H9 (cell line): ENCODE data around the gene SLC10A2. TPM values are rescaled to one million over a fixed set of nuclear protein-coding genes. Genes with fewer than 3 reads are reported as not detected.

Experiments used
- DNase-seq: peaks from one replicate; pipeline ENCODE4 v3.0.0-alpha.2; 2017
- H2AFZ ChIP-seq: one replicate; pipeline ENCODE4 v1.6.1; 2013; ENCODE audit warnings: mild to moderate bottlenecking, low read length, control low read depth, moderate library complexity
- H2AK5ac ChIP-seq: 2 replicates; pipeline ENCODE4 v1.6.1; 2013; ENCODE audit warnings: low read length, control low read depth, mixed read lengths; ENCODE audit not compliant: insufficient read length
- H2BK120ac ChIP-seq: one replicate; pipeline ENCODE4 v1.6.1; 2013; ENCODE audit warnings: low read depth, mild to moderate bottlenecking, low read length, control low read depth, inconsistent platforms; ENCODE audit not compliant: poor library complexity, severe bottlenecking
- H2BK12ac ChIP-seq: 2 replicates; pipeline ENCODE4 v1.6.1; 2013; ENCODE audit warnings: low read length, control low read depth, mixed read lengths, low read depth; ENCODE audit not compliant: insufficient read length
- H2BK15ac ChIP-seq: 2 replicates; pipeline ENCODE4 v1.6.1; 2013; ENCODE audit warnings: low read depth, low read length, control low read depth
- H2BK20ac ChIP-seq: one replicate; pipeline ENCODE4 v1.6.1; 2013; ENCODE audit warnings: low read depth, mild to moderate bottlenecking, low read length, control low read depth, inconsistent platforms; ENCODE audit not compliant: poor library complexity, severe bottlenecking
- H2BK5ac ChIP-seq: 2 replicates; pipeline ENCODE4 v1.6.1; 2013; ENCODE audit warnings: low read length, control low read depth, mixed read lengths; ENCODE audit not compliant: insufficient read length
- H3K14ac ChIP-seq: 2 replicates; pipeline ENCODE4 v1.6.1; 2013; ENCODE audit warnings: low read length, control low read depth; ENCODE audit not compliant: insufficient read depth
- H3K18ac ChIP-seq: 2 replicates; pipeline ENCODE4 v1.6.1; 2013; ENCODE audit warnings: low read depth, mild to moderate bottlenecking, mixed read lengths, low read length, control low read depth; ENCODE audit not compliant: insufficient read length
- H3K23ac ChIP-seq: 2 replicates; pipeline ENCODE4 v1.6.1; 2013; ENCODE audit warnings: low read length, control low read depth, mixed read lengths, low read depth; ENCODE audit not compliant: insufficient read length
- H3K23me2 ChIP-seq: 2 replicates; pipeline ENCODE4 v1.6.1; 2013; ENCODE audit warnings: low read depth, mild to moderate bottlenecking, mixed read lengths, low read length, control low read depth; ENCODE audit not compliant: insufficient read length, poor library complexity, severe bottlenecking
- H3K27ac ChIP-seq: 2 replicates; pipeline ENCODE4 v1.5.1; 2013; ENCODE audit warnings: low read length, control low read depth, mixed read lengths, low read depth; ENCODE audit not compliant: insufficient read length
- H3K27me3 ChIP-seq: 2 replicates; pipeline ENCODE4 v1.6.1; 2013; ENCODE audit warnings: low read length, control low read depth, inconsistent platforms; ENCODE audit not compliant: insufficient read depth
- H3K4ac ChIP-seq: 2 replicates; pipeline ENCODE4 v1.6.1; 2013; ENCODE audit warnings: low read depth, mild to moderate bottlenecking, control low read depth, inconsistent platforms, low read length, moderate library complexity
- H3K4me1 ChIP-seq: 2 replicates; pipeline ENCODE4 v1.6.1; 2013; ENCODE audit warnings: low read length, control low read depth, inconsistent platforms; ENCODE audit not compliant: insufficient read depth
- H3K4me2 ChIP-seq: 2 replicates; pipeline ENCODE4 v1.6.1; 2013; ENCODE audit warnings: low read length, control low read depth, mixed read lengths; ENCODE audit not compliant: insufficient read length, insufficient read depth
- H3K56ac ChIP-seq: 2 replicates; pipeline ENCODE4 v1.6.1; 2013; ENCODE audit warnings: low read depth, mild to moderate bottlenecking, mixed read lengths, low read length, control low read depth; ENCODE audit not compliant: insufficient read length
- H3K79me1 ChIP-seq: 2 replicates; pipeline ENCODE4 v1.6.1; 2013; ENCODE audit warnings: low read depth, mild to moderate bottlenecking, moderate library complexity, low read length, control low read depth, inconsistent platforms; ENCODE audit not compliant: insufficient read depth, poor library complexity, severe bottlenecking
- H3K79me2 ChIP-seq: 2 replicates; pipeline ENCODE4 v1.6.1; 2013; ENCODE audit warnings: low read length, control low read depth, inconsistent platforms; ENCODE audit not compliant: insufficient read depth
- H3K9ac ChIP-seq: 2 replicates; pipeline ENCODE4 v1.6.1; 2013; ENCODE audit warnings: low read length, control low read depth, mixed read lengths; ENCODE audit not compliant: insufficient read length; ENCODE audit errors: extremely low read depth
- H3K9me3 ChIP-seq: one replicate; pipeline ENCODE4 v1.6.1; 2013; ENCODE audit warnings: low read depth, low read length, inconsistent platforms; ENCODE audit not compliant: control insufficient read depth
- H3T11ph ChIP-seq: one replicate; pipeline ENCODE4 v1.6.1; 2013; ENCODE audit warnings: mild to moderate bottlenecking, low read length, control low read depth, inconsistent platforms
- H4K20me1 ChIP-seq: one replicate; pipeline ENCODE4 v1.6.1; 2013; ENCODE audit not compliant: control insufficient read depth, insufficient read length, insufficient read depth
- H4K5ac ChIP-seq: 2 replicates; pipeline ENCODE4 v1.6.1; 2013; ENCODE audit warnings: low read depth, mild to moderate bottlenecking, mixed read lengths, low read length, control low read depth; ENCODE audit not compliant: insufficient read length
- H4K8ac ChIP-seq: replicated peaks from 2 replicates; pipeline ENCODE4 v1.6.1; 2013; ENCODE audit warnings: low read length, control low read depth, mixed read lengths, low read depth; ENCODE audit not compliant: insufficient read length
- H4K91ac ChIP-seq: 2 replicates; pipeline ENCODE4 v1.6.1; 2013; ENCODE audit warnings: low read depth, mild to moderate bottlenecking, moderate library complexity, mixed read lengths, low read length, control low read depth; ENCODE audit not compliant: insufficient read length
- H3K27ac Mint-ChIP-seq, 3 experiments: 2 replicates in 2 of 3; 3 replicates in 1 of 3; pipeline ENCODE4 v1.8.0; 2020 to 2021; ENCODE audit warnings: mixed read lengths in 3 of 3, mild to moderate bottlenecking in 1 of 3, moderate library complexity in 1 of 3
- H3K27me3 Mint-ChIP-seq: 2 replicates; pipeline ENCODE4 v1.8.0; 2021; ENCODE audit warnings: low read depth, mild to moderate bottlenecking, moderate library complexity, mixed read lengths
- H3K36me3 Mint-ChIP-seq, 3 experiments: 2 replicates in 2 of 3; 3 replicates in 1 of 3; pipeline ENCODE4 v1.8.0; 2020 to 2021; ENCODE audit warnings: low read depth in 3 of 3, mixed read lengths in 3 of 3; ENCODE audit not compliant: insufficient read depth in 1 of 3
- H3K4me1 Mint-ChIP-seq, 2 experiments: 2 replicates each; pipeline ENCODE4 v1.8.0; 2020; ENCODE audit warnings: mixed read lengths in 2 of 2
- H3K4me3 Mint-ChIP-seq, 2 experiments: 2 replicates in 1 of 2; 3 replicates in 1 of 2; pipeline ENCODE4 v1.8.0; 2020 to 2021; ENCODE audit warnings: mild to moderate bottlenecking in 2 of 2, mixed read lengths in 2 of 2, moderate library complexity in 1 of 2
- H3K9me3 Mint-ChIP-seq, 2 experiments: 2 replicates in 1 of 2; 3 replicates in 1 of 2; pipeline ENCODE4 v1.8.0; 2020; ENCODE audit warnings: mild to moderate bottlenecking in 2 of 2, mixed read lengths in 2 of 2, moderate library complexity in 1 of 2
- CTCF ChIP-seq: fragments of 200-600 bp; sonication (generic); conservative IDR thresholded peaks from 3 replicates; pipeline ENCODE4 v1.8.0; 2021; ENCODE audit warnings: antibody characterized with exemption, mild to moderate bottlenecking
- WGBS: extraction: QIAGEN DNeasy Blood & Tissue Kit; methylation state at CpG from one replicate; pipeline ENCODE4 v1.1.7; 2013; ENCODE audit warnings: missing lambda C conversion rate, low lambda C conversion rate, mixed read lengths; ENCODE audit not compliant: insufficient read length; ENCODE audit errors: extremely low coverage; 5-methylcytosine and 5-hydroxymethylcytosine counted together
- total RNA-seq: library from RNA; stranded (reverse); gene quantifications from 2 replicates; pipeline ENCODE4 v1.2.1, GENCODE V29; 2021

SLC10A2 gene
- total RNA-seq, 1 experiment from 2014 or later: not detected

GRCh38 chr13:103044056-103044455 is 22.2 kb downstream of the SLC10A2 start:
- no peak overlapping the region for H4K91ac ChIP-seq
- Mint-ChIP-seq H3K27me3 (no peaks in the 10 kb centered on the region), H3K4me3 (no peak overlapping the region), H3K4me1 (peaks cover 0 to 5% of the 10 kb centered on the region in 2 experiments; a peak in 2 of 4 replicates), H3K9me3 (no peaks in the 10 kb centered on the region), H3K27ac (no peak overlapping the region), H3K36me3 (no peaks in the 10 kb centered on the region)
- H3K4me2 ChIP-seq: no peak overlapping the region
- no peak overlapping the region for H3K18ac ChIP-seq
- H3K4ac ChIP-seq: no peak overlapping the region
- H4K8ac ChIP-seq: no peak overlapping the region
- H2BK120ac ChIP-seq: no peak overlapping the region
- WGBS: no CpG with 5 or more reads among the region's 3 CpGs
- no peak overlapping the region for H4K5ac ChIP-seq
- H3K27me3 ChIP-seq: no peaks in the 10 kb centered on the region
- TF ChIP-seq CTCF: no peak
- no peak overlapping the region for H2BK5ac ChIP-seq
- DNase-seq: no peak
- H3K9me3 ChIP-seq: no peaks in the 10 kb centered on the region
- no peak overlapping the region for H3K27ac ChIP-seq
- no peaks in the 10 kb centered on the region for H3K79me2 ChIP-seq
- no peak overlapping the region for H2AK5ac ChIP-seq
- H3K14ac ChIP-seq: no peak overlapping the region
- H2BK15ac ChIP-seq: no peak overlapping the region
- no peak overlapping the region for H2BK12ac ChIP-seq
- no peak overlapping the region for H3K23ac ChIP-seq
- no peak overlapping the region for H3T11ph ChIP-seq
- H3K4me1 ChIP-seq: no peaks in the 10 kb centered on the region
- H2BK20ac ChIP-seq: no peak overlapping the region
- no peak overlapping the region for H3K56ac ChIP-seq
- H4K20me1 ChIP-seq: no peaks in the 10 kb centered on the region
- no peak overlapping the region for H2AFZ ChIP-seq
- no peaks in the 10 kb centered on the region for H3K79me1 ChIP-seq
- H3K9ac ChIP-seq: no peak overlapping the region
- no peaks in the 10 kb centered on the region for H3K23me2 ChIP-seq
